IPS DF 6.9 (cell line): Measurements from ENCODE around the gene GRB14.
"Not testable (repeated sequence)": the region's sequence is repeated elsewhere in the genome, so short reads cannot be mapped to it uniquely, and the experiment has no call there.

Source experiments
- DNase-seq: peaks from one replicate; pipeline ENCODE4 v3.0.0-alpha.2; 2013; ENCODE audit warnings: low read depth, low spot score
- H3K27ac ChIP-seq: one replicate; pipeline ENCODE4 v1.5.1; 2013; ENCODE audit warnings: low read length, control low read depth
- H3K27me3 ChIP-seq: 2 replicates; pipeline ENCODE4 v1.6.1; 2013; ENCODE audit warnings: mild to moderate bottlenecking, low read length; ENCODE audit not compliant: control insufficient read depth, insufficient read depth
- H3K36me3 ChIP-seq: 2 replicates; pipeline ENCODE4 v1.6.1; 2013; ENCODE audit warnings: low read length; ENCODE audit not compliant: control insufficient read depth, insufficient read depth
- H3K4me1 ChIP-seq: 2 replicates; pipeline ENCODE4 v1.6.1; 2013; ENCODE audit warnings: low read length; ENCODE audit not compliant: control insufficient read depth, insufficient read depth
- H3K4me3 ChIP-seq: 2 replicates; pipeline ENCODE4 v1.5.1; 2013; ENCODE audit warnings: mild to moderate bottlenecking, low read length
- H3K9me3 ChIP-seq: 2 replicates; pipeline ENCODE4 v1.6.1; 2013; ENCODE audit warnings: low read length, inconsistent platforms; ENCODE audit not compliant: control insufficient read depth, insufficient read depth
- WGBS: extraction: QIAGEN DNeasy Blood & Tissue Kit; methylation state at CpG from one replicate; pipeline ENCODE4 v1.1.7; 2013; ENCODE audit warnings: mixed read lengths, missing lambda C conversion rate; ENCODE audit not compliant: insufficient read length, insufficient coverage; 5-methylcytosine and 5-hydroxymethylcytosine counted together

GRB14 gene

DNA sequence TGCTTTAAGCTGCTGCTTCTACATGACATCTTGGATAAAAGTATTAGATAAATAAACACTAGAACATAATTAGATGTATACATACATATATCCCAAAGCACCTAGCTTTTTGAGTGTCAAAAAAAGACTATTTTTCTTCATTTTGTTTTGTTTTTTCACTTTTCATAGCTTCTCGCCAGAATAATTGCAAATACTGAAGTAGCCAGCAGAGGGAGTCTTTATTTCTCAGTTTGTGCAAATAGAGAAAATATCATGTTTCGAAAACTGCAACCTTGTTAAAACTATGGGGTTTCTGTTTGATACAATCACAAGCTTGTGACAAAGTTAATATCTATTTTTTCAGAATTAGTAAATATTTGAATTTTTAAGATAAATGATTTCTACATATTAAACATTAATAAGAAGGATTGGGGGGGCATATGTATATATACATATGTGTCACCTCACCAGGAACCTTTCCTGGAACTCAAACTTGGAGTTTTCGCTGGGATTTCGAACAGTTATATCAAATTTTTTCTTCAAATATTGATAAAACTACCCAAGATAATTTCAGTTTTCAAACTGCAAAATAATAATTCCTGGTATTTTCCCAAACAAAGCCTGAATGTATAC is 61.0 kb downstream of the GRB14 start:
- DNase-seq: no peak

DNA sequence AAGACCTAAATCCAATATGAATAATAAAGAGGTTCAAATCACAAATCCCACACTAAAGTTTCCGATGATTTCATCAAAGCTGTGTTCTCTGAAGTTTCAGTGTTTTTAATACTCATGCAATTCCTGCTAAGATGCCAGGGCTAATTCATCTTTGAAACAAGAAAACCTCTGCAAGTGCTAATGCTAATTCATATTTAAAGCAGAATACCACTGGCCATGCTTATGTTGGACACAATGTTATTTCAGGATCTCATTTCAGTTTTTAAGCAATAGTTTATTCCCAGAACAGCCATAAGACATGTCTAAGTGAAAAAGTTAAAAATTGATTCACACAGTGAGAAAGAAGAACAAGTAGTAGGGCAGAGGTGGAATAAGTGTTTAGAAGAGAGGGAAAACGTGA is 62.8 kb downstream of the GRB14 start:
- no peaks in the 10 kb centered on the region for H3K4me1 ChIP-seq
- H3K4me3 ChIP-seq: no peak overlapping the region
- no peaks in the 10 kb centered on the region for H3K27me3 ChIP-seq
- DNase-seq: no peak
- no peak overlapping the region for H3K27ac ChIP-seq
- H3K36me3 ChIP-seq: no peaks in the 10 kb centered on the region
- WGBS: 100% methylated on average over 1 of the region's 2 CpGs
- no peaks in the 10 kb centered on the region for H3K9me3 ChIP-seq

More for the DNA sequence above, 61.0 kb downstream of the GRB14 start:
- no peaks in the 10 kb centered on the region for H3K27me3 ChIP-seq
- no CpG with 5 or more reads among the region's 4 CpGs for WGBS
- H3K36me3 ChIP-seq: no peaks in the 10 kb centered on the region
- no peak overlapping the region for H3K27ac ChIP-seq
- H3K9me3 ChIP-seq: no peaks in the 10 kb centered on the region
- H3K4me3 ChIP-seq: no peak overlapping the region
- no peaks in the 10 kb centered on the region for H3K4me1 ChIP-seq

DNA sequence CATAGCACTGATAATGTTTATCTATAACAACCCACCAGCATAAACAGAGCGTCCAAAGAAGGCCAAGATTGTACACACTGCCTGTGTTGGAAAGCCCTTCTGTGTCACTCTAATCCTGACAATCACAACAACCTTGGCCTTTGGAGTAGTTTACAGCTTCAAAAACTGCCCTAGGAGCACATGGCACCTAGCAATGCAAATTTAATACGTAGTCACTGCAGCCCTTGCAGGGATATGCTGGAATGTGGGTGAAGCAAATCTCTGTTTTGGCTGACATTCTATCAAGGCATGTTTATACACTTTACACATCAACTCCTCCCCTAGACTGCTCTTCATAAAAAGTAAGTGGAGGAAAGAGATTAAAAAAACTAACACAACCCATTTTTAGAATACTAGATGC is 66.8 kb downstream of the GRB14 start:
- DNase-seq: no peak
- H3K4me3 ChIP-seq: no peak overlapping the region
- H3K9me3 ChIP-seq: no peaks in the 10 kb centered on the region
- H3K27ac ChIP-seq: no peak overlapping the region
- no peaks in the 10 kb centered on the region for H3K27me3 ChIP-seq
- no CpG with 5 or more reads among the region's 2 CpGs for WGBS
- no peaks in the 10 kb centered on the region for H3K4me1 ChIP-seq
- no peaks in the 10 kb centered on the region for H3K36me3 ChIP-seq

DNA sequence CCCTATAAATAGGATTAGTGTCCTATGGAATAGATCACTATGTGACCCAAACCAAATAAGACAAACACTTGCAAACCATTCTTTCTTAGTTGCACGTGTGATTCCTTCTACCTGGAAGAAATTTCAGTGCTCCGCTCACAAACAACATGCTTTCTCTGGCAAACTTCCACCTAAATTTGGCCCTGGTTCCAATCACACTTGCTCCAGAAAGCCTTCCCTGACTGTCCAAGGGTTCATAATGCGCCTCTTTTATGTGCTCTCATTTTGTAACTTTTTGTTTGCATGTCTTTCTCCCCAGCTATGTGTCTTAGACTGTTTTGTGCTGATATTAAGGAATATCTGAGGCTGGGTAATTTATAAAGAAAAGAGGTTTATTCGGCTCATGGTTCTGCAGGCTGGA is 69.8 kb downstream of the GRB14 start:
- no peak overlapping the region for H3K27ac ChIP-seq
- H3K4me3 ChIP-seq: no peak overlapping the region
- no peaks in the 10 kb centered on the region for H3K27me3 ChIP-seq
- DNase-seq: no peak
- no peaks in the 10 kb centered on the region for H3K36me3 ChIP-seq
- WGBS: no CpG with 5 or more reads among the region's 4 CpGs
- H3K4me1 ChIP-seq: no peaks in the 10 kb centered on the region
- no peaks in the 10 kb centered on the region for H3K9me3 ChIP-seq

DNA sequence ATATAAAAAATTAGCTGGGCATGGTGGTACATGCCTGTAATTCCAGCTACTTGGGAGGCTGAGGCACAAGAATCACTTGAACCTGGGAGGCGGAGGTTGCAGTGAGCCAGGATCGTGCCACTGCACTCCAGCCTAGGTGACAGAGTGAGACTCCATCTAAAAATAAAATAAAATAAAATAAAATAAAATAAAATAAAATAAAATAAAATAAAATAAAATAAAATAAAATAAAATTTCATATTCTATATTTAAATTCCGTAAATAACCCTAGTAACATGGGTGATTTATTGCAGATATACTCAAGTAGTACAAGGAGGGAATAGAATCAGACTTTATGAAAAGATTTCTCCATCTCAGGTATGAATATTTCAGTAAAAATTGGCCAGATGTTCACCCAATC is 71.6 kb downstream of the GRB14 start:
- no CpG with 5 or more reads among the region's 3 CpGs for WGBS

DNA sequence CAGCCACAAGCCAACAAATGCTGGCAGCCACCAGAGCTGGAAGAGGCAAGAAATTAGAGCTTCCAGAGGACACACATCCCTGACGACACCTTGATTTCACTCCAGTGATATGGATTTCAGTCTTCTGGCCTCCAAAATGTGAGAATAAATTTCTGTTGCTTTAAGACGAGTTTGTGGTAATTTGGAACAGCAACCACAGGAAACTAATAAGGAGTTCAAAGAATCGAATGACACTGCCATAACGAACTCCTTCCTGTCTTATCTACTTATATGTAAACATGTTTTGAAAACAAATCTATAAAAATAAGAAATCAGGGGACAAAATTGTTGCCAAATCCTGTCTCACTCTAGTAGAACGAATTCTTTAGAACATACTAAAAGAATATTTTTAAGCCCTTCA is 75.8 kb downstream of the GRB14 start:
- Histone ChIP-seq H3K27ac (no peak overlapping the region), H3K9me3 (no peaks in the 10 kb centered on the region), H3K4me1 (no peaks in the 10 kb centered on the region)

More for the DNA sequence above, 71.6 kb downstream of the GRB14 start:
- not testable (repeated sequence) for H3K27me3 ChIP-seq, H3K27ac ChIP-seq, H3K4me3 ChIP-seq, H3K4me1 ChIP-seq, H3K9me3 ChIP-seq, DNase-seq, H3K36me3 ChIP-seq

DNA sequence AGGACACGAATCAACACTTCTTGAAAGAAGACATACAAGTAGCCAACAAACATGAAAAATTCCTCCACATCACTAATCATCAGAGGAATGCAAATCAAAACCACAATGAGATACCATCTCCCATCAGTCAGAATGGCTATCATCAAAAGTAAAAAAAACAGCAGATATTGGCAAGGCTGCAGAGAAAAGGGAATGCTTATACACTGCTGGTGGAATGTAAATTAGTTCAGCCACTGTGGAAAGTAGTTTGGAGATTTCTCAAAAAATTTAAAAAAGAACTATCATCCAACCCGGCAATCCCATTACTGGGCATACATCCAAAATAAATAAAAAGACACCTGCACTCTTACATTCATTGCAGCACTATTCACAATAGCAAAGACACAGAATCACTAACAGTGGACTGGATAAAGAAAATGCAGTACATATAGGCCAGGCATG is 78.7 kb downstream of the GRB14 start:
- Histone ChIP-seq H3K36me3 (no peaks in the 10 kb centered on the region), H3K9me3 (no peaks in the 10 kb centered on the region), H3K27ac (no peak overlapping the region), H3K4me3 (no peak overlapping the region), H3K4me1 (no peaks in the 10 kb centered on the region), H3K27me3 (no peaks in the 10 kb centered on the region)
- no CpG with 5 or more reads among the region's 2 CpGs for WGBS
- no peak for DNase-seq

More for the DNA sequence above, 75.8 kb downstream of the GRB14 start:
- WGBS: no CpG with 5 or more reads among the region's 5 CpGs
- DNase-seq: no peak
- Histone ChIP-seq H3K4me3 (no peak overlapping the region), H3K36me3 (no peaks in the 10 kb centered on the region), H3K27me3 (no peaks in the 10 kb centered on the region)

DNA sequence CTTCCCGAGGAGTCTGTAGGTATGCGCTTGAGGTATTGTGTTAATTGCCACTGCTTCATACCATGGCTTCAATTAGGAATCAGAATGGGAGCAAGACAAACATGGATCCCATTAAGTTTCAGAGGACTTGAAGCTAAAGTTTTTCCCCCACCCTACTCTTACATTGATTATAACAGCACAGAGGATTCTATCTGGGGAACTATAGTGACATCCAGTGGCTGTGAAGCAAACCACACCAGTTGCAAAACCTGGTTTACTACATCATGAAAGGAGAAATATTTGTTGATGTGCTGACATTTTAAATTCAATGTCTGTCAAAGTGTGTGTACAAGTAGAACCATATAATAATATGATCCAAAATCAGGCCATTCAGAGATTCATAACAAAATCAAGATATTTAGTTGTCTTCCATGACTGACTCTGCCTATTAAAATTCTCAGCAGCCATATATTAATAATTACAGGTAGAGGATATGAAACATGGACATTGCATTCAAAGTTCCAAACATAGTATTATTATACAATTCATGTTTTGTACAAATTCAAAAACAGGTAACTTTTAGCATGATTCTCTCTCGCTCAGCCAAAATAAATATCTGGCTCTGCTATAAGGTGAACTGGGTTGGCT is 82.9 kb downstream of the GRB14 start:
- H3K9me3 ChIP-seq: no peaks in the 10 kb centered on the region
- no CpG with 5 or more reads among the region's 3 CpGs for WGBS
- no peaks in the 10 kb centered on the region for H3K36me3 ChIP-seq
- H3K27ac ChIP-seq: no peak overlapping the region
- DNase-seq: no peak
- no peaks in the 10 kb centered on the region for H3K4me1 ChIP-seq
- H3K27me3 ChIP-seq: no peaks in the 10 kb centered on the region
- no peak overlapping the region for H3K4me3 ChIP-seq

DNA sequence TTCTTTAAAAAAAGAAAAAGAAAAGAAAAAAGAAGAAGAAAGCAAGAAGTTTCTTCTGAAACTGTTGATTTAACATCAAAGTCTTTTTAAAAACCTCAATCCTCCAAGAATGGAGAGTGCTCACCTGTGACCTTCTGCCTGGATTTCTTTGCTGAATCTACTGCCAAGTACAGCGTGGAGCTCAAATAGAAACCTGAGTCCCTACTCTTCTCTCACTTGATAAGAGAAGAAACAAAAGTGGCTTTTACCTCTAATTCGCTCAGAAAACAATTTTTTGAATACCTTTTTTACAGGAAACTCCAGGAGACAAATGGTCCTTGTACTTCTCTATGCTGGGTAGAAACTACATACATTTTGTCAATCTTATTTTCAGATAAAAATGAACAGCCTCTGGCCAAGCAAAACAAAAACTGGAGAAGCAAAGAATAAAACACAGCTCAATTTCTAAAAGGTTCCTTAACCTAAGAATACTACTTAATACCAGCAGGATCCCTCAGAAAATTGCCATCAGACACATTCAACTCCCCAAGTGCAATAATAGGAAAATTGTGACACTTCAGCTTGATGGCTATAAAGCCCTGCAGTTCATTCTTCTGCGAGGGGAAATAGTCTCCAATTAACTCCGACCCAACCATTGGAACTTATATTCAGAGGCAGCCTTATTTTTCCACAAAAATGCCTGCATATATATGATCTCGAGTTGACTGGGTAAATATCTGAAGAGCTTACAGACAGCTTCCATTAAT is 85.8 kb downstream of the GRB14 start:
- H3K27me3 ChIP-seq: no peaks in the 10 kb centered on the region
- no peak overlapping the region for H3K4me3 ChIP-seq
- H3K4me1 ChIP-seq: no peaks in the 10 kb centered on the region
- no peak overlapping the region for H3K27ac ChIP-seq
- DNase-seq: no peak
- no peaks in the 10 kb centered on the region for H3K36me3 ChIP-seq
- H3K9me3 ChIP-seq: no peaks in the 10 kb centered on the region
- WGBS: no CpG with 5 or more reads among the region's 5 CpGs

DNA sequence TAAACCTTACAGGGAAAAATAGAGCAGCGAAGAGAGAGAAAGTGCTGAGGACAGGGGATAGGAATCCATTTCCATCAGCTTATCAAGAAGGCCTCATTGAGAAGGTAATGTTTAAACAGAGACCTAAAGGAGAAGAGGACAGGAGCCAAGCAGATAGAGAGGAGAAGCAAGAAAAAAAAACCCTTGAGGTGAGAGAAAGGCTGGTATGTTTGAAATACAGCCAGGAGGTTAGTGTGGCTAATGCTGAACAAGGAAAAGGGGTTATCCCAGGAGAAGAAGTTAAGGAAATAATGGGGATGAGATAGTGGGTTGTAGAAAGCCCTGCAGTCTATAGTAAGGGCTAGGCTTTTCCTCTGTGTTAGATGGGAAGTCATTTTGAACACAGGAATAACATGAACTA is 90.8 kb downstream of the GRB14 start:
- no peak for DNase-seq
- WGBS: no CpG with 5 or more reads among the region's 1 CpG

More for the DNA sequence above, 90.8 kb downstream of the GRB14 start:
- no peaks in the 10 kb centered on the region for H3K27me3 ChIP-seq
- no peak overlapping the region for H3K4me3 ChIP-seq
- no peak overlapping the region for H3K27ac ChIP-seq
- H3K9me3 ChIP-seq: no peaks in the 10 kb centered on the region
- H3K4me1 ChIP-seq: no peaks in the 10 kb centered on the region
- no peaks in the 10 kb centered on the region for H3K36me3 ChIP-seq
